NCI-H2196 treated with DMSO at 0.1 percent for 48 hours (cell line): ENCODE results near the gene PPDPF.
"Not testable (repeated sequence)": the region's sequence is repeated elsewhere in the genome, so short reads cannot be mapped to it uniquely, and the experiment has no call there.

Source experiments
- DNase-seq: peaks from one replicate; lab custom pipeline; 2025; ENCODE audit not compliant: unreplicated experiment; lab: John Stamatoyannopoulos, UW

PPDPF gene

GRCh38 chr20:63547725-63548480, 27.3 kb downstream of the PPDPF start, which contains the start of gene SRMS:
SRMS (minus strand) TSS chr20:63547749; CDS start chr20:63547463, 286 bp downstream.
- no peak for DNase-seq

- DNase-seq: no peak
Observed at GRCh38 chr20:63548542-63548941, 28.0 kb downstream of the PPDPF start.

GRCh38 chr20:63549019-63549418, 28.5 kb downstream of the PPDPF start:
- no peak for DNase-seq

GRCh38 chr20:63549679-63550282, 29.2 kb downstream of the PPDPF start:
- DNase-seq: no peak

GRCh38 chr20:63551068-63551467, 30.5 kb downstream of the PPDPF start:
- DNase-seq: no peak

GRCh38 chr20:63552481-63553249, 32.1 kb downstream of the PPDPF start:
- no peak for DNase-seq

- peak; percentile 81 for DNase-seq
Observed at GRCh38 chr20:63553251-63553932, 32.8 kb downstream of the PPDPF start.

GRCh38 chr20:63553933-63554290, 33.3 kb downstream of the PPDPF start, which contains the start of gene FNDC11:
FNDC11 (plus strand) TSS chr20:63554159; CDS start chr20:63555664, 1,505 bp downstream.
- no peak for DNase-seq

- DNase-seq: no peak
Observed at GRCh38 chr20:63554361-63555278, 34.1 kb downstream of the PPDPF start.

- no peak for DNase-seq
Observed at GRCh38 chr20:63555661-63556381, 35.3 kb downstream of the PPDPF start.

- DNase-seq: no peak
Observed at GRCh38 chr20:63556873-63557478, 36.4 kb downstream of the PPDPF start.

GRCh38 chr20:63557481-63557891, 36.9 kb downstream of the PPDPF start:
- DNase-seq: no peak

- DNase-seq: no peak
Observed at GRCh38 chr20:63558804-63559484, 38.4 kb downstream of the PPDPF start.

GRCh38 chr20:63559485-63560332, 39.1 kb downstream of the PPDPF start:
- not testable (repeated sequence) for DNase-seq

- no peak for DNase-seq
Observed at GRCh38 chr20:63560333-63560805, 39.8 kb downstream of the PPDPF start.

- DNase-seq: no peak
Observed at GRCh38 chr20:63560856-63561609, 40.5 kb downstream of the PPDPF start.
